Measurements from ENCODE around the gene TNFSF13. TPM values are rescaled to one million over a fixed set of nuclear protein-coding genes. Genes with fewer than 3 reads are reported as not detected.

The TNFSF13 gene
- polyA plus RNA-seq, 1 donor from 2014 or later, result 0.15 TPM

DNA sequence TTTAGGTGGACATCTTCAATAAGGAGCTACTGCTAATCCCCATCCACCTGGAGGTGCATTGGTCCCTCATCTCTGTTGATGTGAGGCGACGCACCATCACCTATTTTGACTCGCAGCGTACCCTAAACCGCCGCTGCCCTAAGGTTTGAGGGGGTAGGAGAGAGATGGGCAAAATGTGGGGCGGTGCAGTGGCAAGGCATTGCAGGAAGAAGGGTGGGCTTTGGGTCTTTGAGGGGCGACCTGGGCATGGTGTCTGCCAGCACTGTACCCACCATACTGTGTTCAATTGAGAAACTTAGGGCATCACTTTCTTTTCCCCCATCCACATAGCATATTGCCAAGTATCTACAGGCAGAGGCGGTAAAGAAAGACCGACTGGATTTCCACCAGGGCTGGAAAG, 11.8 kb downstream of the TNFSF13 start:
- Histone ChIP-seq H2AFZ (ENCODE audit: low read depth, low read length) (no peak overlapping the region), H3K27me3 (ENCODE audit: insufficient read depth, low read depth, low read length) (no peaks in the 10 kb centered on the region), H3K9ac (ENCODE audit: low read length) (no peak overlapping the region), H3K9me2 (ENCODE audit: insufficient read depth, low read length) (no peaks in the 10 kb centered on the region), H3K27ac (ENCODE audit: low read length) (no peak overlapping the region), H4K20me1 (ENCODE audit: insufficient read depth) (peaks cover 17% of the 10 kb centered on the region), H3K79me2 (replicated peaks; ENCODE audit: insufficient read depth, low read length) (peaks cover 26% of the 10 kb centered on the region), H3K9me3 (ENCODE audit: low read length) (no peaks in the 10 kb centered on the region), H3F3A (ENCODE audit: insufficient read depth, low read length, poor library complexity, severe bottlenecking) (no peaks in the 10 kb centered on the region), H3K4me3 (ENCODE audit: low read length) (no peak overlapping the region), H3K4me2 (ENCODE audit: low read length) (no peak overlapping the region), H3K36me3 (ENCODE audit: insufficient read depth, low read length) (peaks cover 12% of the 10 kb centered on the region)
- TF ChIP-seq, protein P1, sequence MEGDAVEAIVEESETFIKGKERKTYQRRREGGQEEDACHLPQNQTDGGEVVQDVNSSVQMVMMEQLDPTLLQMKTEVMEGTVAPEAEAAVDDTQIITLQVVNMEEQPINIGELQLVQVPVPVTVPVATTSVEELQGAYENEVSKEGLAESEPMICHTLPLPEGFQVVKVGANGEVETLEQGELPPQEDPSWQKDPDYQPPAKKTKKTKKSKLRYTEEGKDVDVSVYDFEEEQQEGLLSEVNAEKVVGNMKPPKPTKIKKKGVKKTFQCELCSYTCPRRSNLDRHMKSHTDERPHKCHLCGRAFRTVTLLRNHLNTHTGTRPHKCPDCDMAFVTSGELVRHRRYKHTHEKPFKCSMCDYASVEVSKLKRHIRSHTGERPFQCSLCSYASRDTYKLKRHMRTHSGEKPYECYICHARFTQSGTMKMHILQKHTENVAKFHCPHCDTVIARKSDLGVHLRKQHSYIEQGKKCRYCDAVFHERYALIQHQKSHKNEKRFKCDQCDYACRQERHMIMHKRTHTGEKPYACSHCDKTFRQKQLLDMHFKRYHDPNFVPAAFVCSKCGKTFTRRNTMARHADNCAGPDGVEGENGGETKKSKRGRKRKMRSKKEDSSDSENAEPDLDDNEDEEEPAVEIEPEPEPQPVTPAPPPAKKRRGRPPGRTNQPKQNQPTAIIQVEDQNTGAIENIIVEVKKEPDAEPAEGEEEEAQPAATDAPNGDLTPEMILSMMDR (IDR thresholded peaks at IDR 0.05; ENCODE audit: poor library complexity, severe bottlenecking), result no peak
- TF ChIP-seq RAD21 (conservative IDR thresholded peaks at IDR 0.05) (no peak), EP300 (conservative IDR thresholded peaks at IDR 0.05; ENCODE audit: poor library complexity, severe bottlenecking) (no peak), EZH2 (IDR thresholded peaks at IDR 0.05; ENCODE audit: borderline replicate concordance, insufficient read depth, low read length, poor library complexity, severe bottlenecking) (no peak), MXI1 (conservative IDR thresholded peaks at IDR 0.05; ENCODE audit: poor library complexity, severe bottlenecking) (no peak), POLR2AphosphoS5 (IDR thresholded peaks at IDR 0.05) (no peak), SMC3 (conservative IDR thresholded peaks at IDR 0.05; ENCODE audit: poor library complexity) (no peak), TAF1 (IDR thresholded peaks at IDR 0.05; ENCODE audit: low read depth) (no peak)
- TF ChIP-seq, protein P2, sequence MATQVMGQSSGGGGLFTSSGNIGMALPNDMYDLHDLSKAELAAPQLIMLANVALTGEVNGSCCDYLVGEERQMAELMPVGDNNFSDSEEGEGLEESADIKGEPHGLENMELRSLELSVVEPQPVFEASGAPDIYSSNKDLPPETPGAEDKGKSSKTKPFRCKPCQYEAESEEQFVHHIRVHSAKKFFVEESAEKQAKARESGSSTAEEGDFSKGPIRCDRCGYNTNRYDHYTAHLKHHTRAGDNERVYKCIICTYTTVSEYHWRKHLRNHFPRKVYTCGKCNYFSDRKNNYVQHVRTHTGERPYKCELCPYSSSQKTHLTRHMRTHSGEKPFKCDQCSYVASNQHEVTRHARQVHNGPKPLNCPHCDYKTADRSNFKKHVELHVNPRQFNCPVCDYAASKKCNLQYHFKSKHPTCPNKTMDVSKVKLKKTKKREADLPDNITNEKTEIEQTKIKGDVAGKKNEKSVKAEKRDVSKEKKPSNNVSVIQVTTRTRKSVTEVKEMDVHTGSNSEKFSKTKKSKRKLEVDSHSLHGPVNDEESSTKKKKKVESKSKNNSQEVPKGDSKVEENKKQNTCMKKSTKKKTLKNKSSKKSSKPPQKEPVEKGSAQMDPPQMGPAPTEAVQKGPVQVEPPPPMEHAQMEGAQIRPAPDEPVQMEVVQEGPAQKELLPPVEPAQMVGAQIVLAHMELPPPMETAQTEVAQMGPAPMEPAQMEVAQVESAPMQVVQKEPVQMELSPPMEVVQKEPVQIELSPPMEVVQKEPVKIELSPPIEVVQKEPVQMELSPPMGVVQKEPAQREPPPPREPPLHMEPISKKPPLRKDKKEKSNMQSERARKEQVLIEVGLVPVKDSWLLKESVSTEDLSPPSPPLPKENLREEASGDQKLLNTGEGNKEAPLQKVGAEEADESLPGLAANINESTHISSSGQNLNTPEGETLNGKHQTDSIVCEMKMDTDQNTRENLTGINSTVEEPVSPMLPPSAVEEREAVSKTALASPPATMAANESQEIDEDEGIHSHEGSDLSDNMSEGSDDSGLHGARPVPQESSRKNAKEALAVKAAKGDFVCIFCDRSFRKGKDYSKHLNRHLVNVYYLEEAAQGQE (IDR thresholded peaks at IDR 0.05; ENCODE audit: borderline replicate concordance), result no peak

DNA sequence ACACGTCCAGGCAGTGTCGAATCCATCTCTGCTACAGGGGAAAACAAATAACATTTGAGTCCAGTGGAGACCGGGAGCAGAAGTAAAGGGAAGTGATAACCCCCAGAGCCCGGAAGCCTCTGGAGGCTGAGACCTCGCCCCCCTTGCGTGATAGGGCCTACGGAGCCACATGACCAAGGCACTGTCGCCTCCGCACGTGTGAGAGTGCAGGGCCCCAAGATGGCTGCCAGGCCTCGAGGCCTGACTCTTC, 13.7 kb downstream of the TNFSF13 start:
- Histone ChIP-seq H3K36me3 (ENCODE audit: insufficient read depth, low read length) (peaks cover 14% of the 10 kb centered on the region), H3K9me3 (ENCODE audit: low read length) (no peaks in the 10 kb centered on the region), H3K27ac (ENCODE audit: low read length) (peak overlapping the region; percentile 83), H3K79me2 (replicated peaks; ENCODE audit: insufficient read depth, low read length) (peaks cover 35% of the 10 kb centered on the region), H2AFZ (ENCODE audit: low read depth, low read length) (peak overlapping the region; percentile 70), H3F3A (ENCODE audit: insufficient read depth, low read length, poor library complexity, severe bottlenecking) (no peaks in the 10 kb centered on the region), H3K9ac (ENCODE audit: low read length) (peak overlapping the region; percentile 67), H3K4me3 (ENCODE audit: low read length) (peak overlapping the region; percentile 100), H4K20me1 (ENCODE audit: insufficient read depth) (peaks cover 30% of the 10 kb centered on the region), H3K4me2 (ENCODE audit: low read length) (peak overlapping the region; percentile 91), H3K9me2 (ENCODE audit: insufficient read depth, low read length) (no peaks in the 10 kb centered on the region), H3K27me3 (ENCODE audit: insufficient read depth, low read depth, low read length) (no peaks in the 10 kb centered on the region)
- peak; percentile 97 for TF ChIP-seq MXI1 (conservative IDR thresholded peaks at IDR 0.05; ENCODE audit: poor library complexity, severe bottlenecking)
- no peak for TF ChIP-seq TAF1 (IDR thresholded peaks at IDR 0.05; ENCODE audit: low read depth)
